SU-DHL-6 (cell line): Measurements from ENCODE around the gene SCARF2.

Source experiments
- H2AFZ ChIP-seq: fragments of 200-600 bp; sonication (generic); 2 replicates; pipeline ENCODE4 v1.6.1; 2014; ENCODE audit warnings: low read depth, mild to moderate bottlenecking, moderate library complexity, mixed read lengths, antibody characterized with exemption, low read length; ENCODE audit not compliant: severe bottlenecking
- H3F3A ChIP-seq: fragments of 200-600 bp; shearing (Covaris generic); 2 replicates; pipeline ENCODE4 v1.6.0; 2016; ENCODE audit warnings: antibody characterized with exemption, mild to moderate bottlenecking; ENCODE audit not compliant: insufficient read depth
- H3K27ac ChIP-seq: fragments of 200-600 bp; sonication (generic); 2 replicates; pipeline ENCODE4 v1.5.1; 2016; ENCODE audit warnings: low read depth, mild to moderate bottlenecking, low read length, moderate library complexity, mixed read lengths
- H3K27me3 ChIP-seq: fragments of 200-600 bp; sonication (generic), shearing (Covaris generic); 2 replicates; pipeline ENCODE4 v1.6.0; 2014; ENCODE audit warnings: mild to moderate bottlenecking, low read length
- H3K36me3 ChIP-seq: fragments of 200-600 bp; sonication (generic); 2 replicates; pipeline ENCODE4 v1.6.1; 2014; ENCODE audit warnings: mild to moderate bottlenecking, low read length, mixed read lengths
- H3K4me2 ChIP-seq: fragments of 300-600, 200-600 bp; shearing (Covaris generic), sonication (generic); 2 replicates; pipeline ENCODE4 v1.6.0; 2014; ENCODE audit warnings: low read length, low read depth, mild to moderate bottlenecking; ENCODE audit not compliant: poor library complexity, severe bottlenecking
- H3K4me3 ChIP-seq: fragments of 200-600 bp; sonication (generic); 2 replicates; pipeline ENCODE4 v1.5.1; 2014; ENCODE audit warnings: antibody characterized with exemption, low read length, mild to moderate bottlenecking, mixed read lengths; ENCODE audit not compliant: insufficient read depth, poor library complexity, severe bottlenecking
- H3K79me2 ChIP-seq: fragments of 200-600 bp; sonication (generic); 2 replicates; pipeline ENCODE4 v1.6.1; 2014; ENCODE audit warnings: mild to moderate bottlenecking, low read length, moderate library complexity; ENCODE audit not compliant: insufficient read depth
- H3K9ac ChIP-seq: fragments of 200-600 bp; sonication (generic); 2 replicates; pipeline ENCODE4 v1.7.0; 2014; ENCODE audit warnings: mild to moderate bottlenecking, low read length
- H3K9me2 ChIP-seq: fragments of 200-600 bp; sonication (generic); replicated peaks from 2 replicates; pipeline ENCODE4 v1.6.1; 2014; ENCODE audit warnings: low read length; ENCODE audit not compliant: insufficient read depth
- H3K9me3 ChIP-seq: fragments of 200-600 bp; sonication (generic); 2 replicates; pipeline ENCODE4 v1.6.1; 2014; ENCODE audit warnings: low read length, mixed read lengths; ENCODE audit not compliant: insufficient read depth
- H4K20me1 ChIP-seq: fragments of 200-600 bp; sonication (generic); 2 replicates; pipeline ENCODE4 v1.6.1; 2014; ENCODE audit warnings: low read depth, mild to moderate bottlenecking, antibody characterized with exemption, low read length, moderate library complexity, mixed read lengths
- CTCF ChIP-seq: fragments of 200-600 bp; sonication (generic); IDR thresholded peaks from one replicate; pipeline ENCODE4 v1.5.1; 2017; ENCODE audit warnings: antibody characterized with exemption, mild to moderate bottlenecking, low read length, moderate library complexity; ENCODE audit not compliant: insufficient read depth, poor library complexity, severe bottlenecking
- EZH2phosphoT487 ChIP-seq: fragments of 200-600 bp; sonication (generic), shearing (Covaris generic); conservative IDR thresholded peaks from 2 replicates; pipeline ENCODE4 v1.6.1; 2018; ENCODE audit warnings: mild to moderate bottlenecking, antibody characterized with exemption, low read length, moderate library complexity, mixed read lengths

Gene SCARF2

GRCh38 chr22:20427945-20428417 lies 9.6 kb downstream of the SCARF2 start:
- H3K9me3 ChIP-seq, result no peaks in the 10 kb centered on the region
- no peak for TF ChIP-seq EZH2phosphoT487
- no peaks in the 10 kb centered on the region for H3K9me2 ChIP-seq
- H3K27ac ChIP-seq, result no peak overlapping the region
- no peak overlapping the region for H3K4me3 ChIP-seq
- H4K20me1 ChIP-seq, result no peaks in the 10 kb centered on the region
- no peak overlapping the region for H2AFZ ChIP-seq
- H3K27me3 ChIP-seq, result no peaks in the 10 kb centered on the region
- H3K79me2 ChIP-seq, result no peaks in the 10 kb centered on the region
- no peaks in the 10 kb centered on the region for H3K36me3 ChIP-seq
- H3F3A ChIP-seq, result no peaks in the 10 kb centered on the region
- H3K4me2 ChIP-seq, result no peak overlapping the region
- no peak overlapping the region for H3K9ac ChIP-seq

- Histone ChIP-seq H3K36me3 (no peaks in the 10 kb centered on the region), H3F3A (no peaks in the 10 kb centered on the region), H3K79me2 (no peaks in the 10 kb centered on the region), H3K27me3 (no peaks in the 10 kb centered on the region), H3K9ac (no peak overlapping the region), H2AFZ (no peak overlapping the region), H3K4me2 (no peak overlapping the region), H3K27ac (no peak overlapping the region), H3K4me3 (no peak overlapping the region), H3K9me3 (no peaks in the 10 kb centered on the region), H3K9me2 (no peaks in the 10 kb centered on the region), H4K20me1 (no peaks in the 10 kb centered on the region)
- TF ChIP-seq CTCF (no peak), EZH2phosphoT487 (no peak)
These were observed 10.3 kb downstream of the SCARF2 start for GRCh38 chr22:20427104-20427944.

- H3K79me2 ChIP-seq, result no peaks in the 10 kb centered on the region
- no peak overlapping the region for H3K4me3 ChIP-seq
- no peaks in the 10 kb centered on the region for H3K36me3 ChIP-seq
- H3K9me2 ChIP-seq, result no peaks in the 10 kb centered on the region
- H3K9me3 ChIP-seq, result no peaks in the 10 kb centered on the region
- no peak overlapping the region for H2AFZ ChIP-seq
- TF ChIP-seq CTCF, result no peak
- TF ChIP-seq EZH2phosphoT487, result no peak
- no peaks in the 10 kb centered on the region for H3K27me3 ChIP-seq
- H3K9ac ChIP-seq, result no peak overlapping the region
- H4K20me1 ChIP-seq, result no peaks in the 10 kb centered on the region
- no peak overlapping the region for H3K27ac ChIP-seq
- H3F3A ChIP-seq, result no peaks in the 10 kb centered on the region
- H3K4me2 ChIP-seq, result no peak overlapping the region
These were observed 11.4 kb downstream of the SCARF2 start for GRCh38 chr22:20426259-20426615.

GRCh38 chr22:20425566-20426258 lies 11.9 kb downstream of the SCARF2 start:
- Histone ChIP-seq H3K9me2 (no peaks in the 10 kb centered on the region), H4K20me1 (no peaks in the 10 kb centered on the region), H3K4me2 (no peak overlapping the region)

More at GRCh38 chr22:20425566-20426258, 11.9 kb downstream of the SCARF2 start:
- Histone ChIP-seq H3F3A (no peaks in the 10 kb centered on the region), H2AFZ (no peak overlapping the region), H3K9me3 (no peaks in the 10 kb centered on the region), H3K27ac (no peak overlapping the region), H3K9ac (no peak overlapping the region), H3K4me3 (no peak overlapping the region), H3K27me3 (no peaks in the 10 kb centered on the region), H3K36me3 (no peaks in the 10 kb centered on the region), H3K79me2 (no peaks in the 10 kb centered on the region)
- TF ChIP-seq CTCF (no peak), EZH2phosphoT487 (no peak)
